PFSK-1 (cell line): ENCODE data around the gene NOVA2.

Experiments used
- POLR2AphosphoS5 ChIP-seq: IDR thresholded peaks from 2 replicates; pipeline ENCODE4 v1.6.1; 2012; ENCODE audit warnings: low read depth, mild to moderate bottlenecking, control low read depth, low read length, moderate library complexity
- SIN3A ChIP-seq: IDR thresholded peaks from 2 replicates; pipeline ENCODE4 v1.6.1; 2012; ENCODE audit warnings: mild to moderate bottlenecking, low read length, moderate library complexity, borderline replicate concordance; ENCODE audit not compliant: insufficient read depth
- TAF1 ChIP-seq: IDR thresholded peaks from 2 replicates; pipeline ENCODE4 v1.6.1; 2012; ENCODE audit warnings: low read length, control low read depth, borderline replicate concordance; ENCODE audit not compliant: insufficient read depth

DNA sequence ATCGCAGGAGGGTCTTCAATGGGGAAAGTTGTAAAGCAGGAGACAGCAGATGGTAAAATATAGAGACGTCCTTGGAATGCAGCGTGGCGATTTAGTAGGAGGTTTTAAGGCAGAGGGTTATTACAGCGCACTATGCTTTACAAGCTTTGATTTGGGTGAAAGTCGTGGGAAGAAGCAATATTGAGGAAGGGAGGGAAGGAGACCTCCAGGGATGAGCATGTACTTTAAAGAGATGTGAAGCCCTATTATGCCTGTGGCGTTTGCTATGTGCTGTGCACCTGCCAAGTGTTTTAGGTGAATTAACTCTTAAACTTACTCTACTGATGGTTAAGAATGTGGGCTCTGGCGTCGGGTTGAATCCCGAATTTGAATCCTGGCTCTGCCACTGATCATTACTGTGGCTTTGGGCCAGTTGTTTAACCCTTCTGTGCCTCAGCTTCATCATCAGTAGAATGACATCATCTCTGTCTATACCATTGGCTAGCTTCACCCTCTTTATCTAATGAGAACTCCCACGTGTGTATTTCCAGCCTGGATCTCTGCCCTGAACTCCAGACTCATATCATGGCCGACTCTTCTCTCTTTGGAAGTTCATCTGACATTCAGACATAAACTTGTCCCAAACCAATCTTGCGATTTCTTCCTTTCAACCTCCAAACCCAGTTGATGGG is 22.2 kb upstream of the NOVA2 start:
- TF ChIP-seq POLR2AphosphoS5 (no peak; the same call in 1 of the 2 replicates), SIN3A (no peak), TAF1 (no peak)
